SK-N-SH treated with all-trans-retinoic acid at 6 μM for 48 hours (cell line): ENCODE results near the gene AGAP5.
"Not testable (repeated sequence)": the region's sequence is repeated elsewhere in the genome, so short reads cannot be mapped to it uniquely, and the experiment has no call there.

Source experiments
- ATAC-seq: fragments of 200-7000 bp; cut with Tn5 transposase; 3 replicates; pipeline ENCODE4 v1.9.1; 2020; ENCODE audit warnings: mild to moderate bottlenecking, moderate library complexity
- ARNTL ChIP-seq: fragments of 450-650 bp; formaldehyde crosslinking; IDR thresholded peaks from 2 replicates; pipeline ENCODE4 v1.5.0; 2020; ENCODE audit warnings: low read depth, mild to moderate bottlenecking, moderate library complexity, borderline replicate concordance
- BACH2 ChIP-seq: fragments of 250-450 bp; sonication (Bioruptor Pico); IDR thresholded peaks from 2 replicates; pipeline ENCODE4 v1.9.0; 2021; ENCODE audit warnings: mild to moderate bottlenecking, borderline replicate concordance
- CREB5 ChIP-seq: fragments of 250-450 bp; sonication (Bioruptor Pico); IDR thresholded peaks from 2 replicates; pipeline ENCODE4 v1.5.1; 2020; ENCODE audit warnings: low read depth, mild to moderate bottlenecking, moderate library complexity
- CSDC2 ChIP-seq: fragments of 250-450 bp; sonication (Bioruptor Pico); IDR thresholded peaks from 2 replicates; pipeline ENCODE4 v1.5.0; 2020; ENCODE audit warnings: mild to moderate bottlenecking, moderate library complexity
- ESRRG ChIP-seq: fragments of 250-450 bp; sonication (Bioruptor Pico); IDR thresholded peaks from 2 replicates; pipeline ENCODE4 v1.6.1; 2021; ENCODE audit warnings: mild to moderate bottlenecking
- GLIS3 ChIP-seq: fragments of 250-450 bp; sonication (Bioruptor Pico); IDR thresholded peaks from 2 replicates; pipeline ENCODE4 v1.5.0; 2020; ENCODE audit warnings: mild to moderate bottlenecking, moderate library complexity
- OSR1 ChIP-seq: fragments of 250-450 bp; sonication (Bioruptor Pico); IDR thresholded peaks from 2 replicates; pipeline ENCODE4 v1.8.0; 2022; ENCODE audit warnings: moderate library complexity, mild to moderate bottlenecking, inconsistent platforms
- POU6F1 ChIP-seq: fragments of 250-450 bp; sonication (Bioruptor Pico); IDR thresholded peaks from 2 replicates; pipeline ENCODE4 v1.8.0; 2021; ENCODE audit warnings: low read depth, mild to moderate bottlenecking, moderate library complexity, borderline replicate concordance
- PPARA ChIP-seq: fragments of 250-450 bp; sonication (Bioruptor Pico); IDR thresholded peaks from 2 replicates; pipeline ENCODE4 v1.5.0; 2020; ENCODE audit warnings: mild to moderate bottlenecking, borderline replicate concordance
- SNAI2 ChIP-seq: fragments of 250-450 bp; sonication (Bioruptor Pico); IDR thresholded peaks from 2 replicates; pipeline ENCODE4 v1.5.0; 2020; ENCODE audit warnings: mild to moderate bottlenecking, moderate library complexity
- TCF4 ChIP-seq: fragments of 250-450 bp; sonication (Bioruptor Pico); IDR thresholded peaks from 2 replicates; pipeline ENCODE4 v1.8.0; 2021; ENCODE audit warnings: mild to moderate bottlenecking, moderate library complexity, borderline replicate concordance
- TOX ChIP-seq: fragments of 250-450 bp; sonication (Bioruptor Pico); IDR thresholded peaks from 2 replicates; pipeline ENCODE4 v1.8.0; 2021; ENCODE audit warnings: mild to moderate bottlenecking, moderate library complexity, borderline replicate concordance
- TSHZ2 ChIP-seq: fragments of 250-450 bp; sonication (Bioruptor Pico); IDR thresholded peaks from 2 replicates; pipeline ENCODE4 v1.5.0; 2020; ENCODE audit warnings: mild to moderate bottlenecking, moderate library complexity
- ZC3H10 ChIP-seq: fragments of 250-450 bp; sonication (Bioruptor Pico); IDR thresholded peaks from 2 replicates; pipeline ENCODE4 v1.5.1; 2021; ENCODE audit warnings: mild to moderate bottlenecking, moderate library complexity
- ZFP3 ChIP-seq: fragments of 250-450 bp; sonication (Bioruptor Pico); IDR thresholded peaks from 2 replicates; pipeline ENCODE4 v1.5.0; 2020; ENCODE audit warnings: mild to moderate bottlenecking, moderate library complexity
- ZFP30 ChIP-seq: fragments of 450-650 bp; formaldehyde crosslinking; IDR thresholded peaks from 2 replicates; pipeline ENCODE4 v1.5.0; 2022; ENCODE audit warnings: mild to moderate bottlenecking, moderate library complexity
- ZNF70 ChIP-seq: fragments of 450-650 bp; formaldehyde crosslinking; IDR thresholded peaks from 2 replicates; pipeline ENCODE4 v1.5.0; 2020; ENCODE audit warnings: mild to moderate bottlenecking, moderate library complexity
- ZNF8 ChIP-seq: fragments of 450-650 bp; formaldehyde crosslinking; IDR thresholded peaks from 2 replicates; pipeline ENCODE4 v1.5.0; 2020; ENCODE audit warnings: mild to moderate bottlenecking, moderate library complexity

Gene AGAP5

GRCh38 chr10:73731588-73732375 lies 33.9 kb upstream of the AGAP5 start:
- no peak for ATAC-seq
- TF ChIP-seq PPARA (CRISPR knock-in tag) (no peak), SNAI2 (CRISPR knock-in tag) (no peak), ESRRG (no peak), TSHZ2 (no peak), ZFP3 (CRISPR knock-in tag) (no peak), TCF4 (CRISPR knock-in tag) (no peak), CREB5 (CRISPR knock-in tag) (no peak), GLIS3 (no peak), CSDC2 (CRISPR knock-in tag) (no peak), POU6F1 (CRISPR knock-in tag) (no peak), ZNF8 (CRISPR knock-in tag) (no peak), OSR1 (no peak)

- TF ChIP-seq ZFP30 (CRISPR knock-in tag) (no peak), SNAI2 (CRISPR knock-in tag) (no peak), TCF4 (CRISPR knock-in tag) (no peak), TSHZ2 (no peak), ZFP3 (CRISPR knock-in tag) (peak; percentile 30; the same call in 1 of the 2 replicates), ARNTL (CRISPR knock-in tag) (no peak)
- peak; percentile 94 for ATAC-seq
These were observed 32.4 kb upstream of the AGAP5 start for GRCh38 chr10:73730153-73730906.

- ATAC-seq: peak; percentile 48
These were observed 31.9 kb upstream of the AGAP5 start for GRCh38 chr10:73729781-73730152.

- ATAC-seq: no peak
- no peak for TF ChIP-seq BACH2 (CRISPR knock-in tag)
- no peak for TF ChIP-seq ZNF70 (CRISPR knock-in tag)
- TF ChIP-seq ZC3H10 (CRISPR knock-in tag): no peak
- TF ChIP-seq SNAI2 (CRISPR knock-in tag): no peak
- TF ChIP-seq TOX (CRISPR knock-in tag): no peak
- no peak for TF ChIP-seq TSHZ2
These were observed 25.6 kb upstream of the AGAP5 start for GRCh38 chr10:73723516-73723915.

- not testable (repeated sequence) for ATAC-seq
These were observed 22.7 kb upstream of the AGAP5 start for GRCh38 chr10:73720561-73720960.
